22Rv1 (cell line): ENCODE results near the gene NEURL1B.

Experiments used
- H3K27ac ChIP-seq: fragments of 450-650 bp; 2 replicates; pipeline ENCODE4 v1.5.1; 2017
- ZFX ChIP-seq: fragments of 450-650 bp; IDR thresholded peaks from 2 replicates; pipeline ENCODE4 v1.6.1; 2017; ENCODE audit warnings: antibody characterized with exemption, borderline replicate concordance
- TF ChIP-seq, protein P1 (sequence below): fragments of 450-650 bp; IDR thresholded peaks from 2 replicates; pipeline ENCODE4 v1.5.1; 2017; ENCODE audit warnings: mild to moderate bottlenecking

NEURL1B gene

GRCh38 chr5:172696171-172696849 lies 55.2 kb downstream of the NEURL1B start:
- TF ChIP-seq, protein P1, sequence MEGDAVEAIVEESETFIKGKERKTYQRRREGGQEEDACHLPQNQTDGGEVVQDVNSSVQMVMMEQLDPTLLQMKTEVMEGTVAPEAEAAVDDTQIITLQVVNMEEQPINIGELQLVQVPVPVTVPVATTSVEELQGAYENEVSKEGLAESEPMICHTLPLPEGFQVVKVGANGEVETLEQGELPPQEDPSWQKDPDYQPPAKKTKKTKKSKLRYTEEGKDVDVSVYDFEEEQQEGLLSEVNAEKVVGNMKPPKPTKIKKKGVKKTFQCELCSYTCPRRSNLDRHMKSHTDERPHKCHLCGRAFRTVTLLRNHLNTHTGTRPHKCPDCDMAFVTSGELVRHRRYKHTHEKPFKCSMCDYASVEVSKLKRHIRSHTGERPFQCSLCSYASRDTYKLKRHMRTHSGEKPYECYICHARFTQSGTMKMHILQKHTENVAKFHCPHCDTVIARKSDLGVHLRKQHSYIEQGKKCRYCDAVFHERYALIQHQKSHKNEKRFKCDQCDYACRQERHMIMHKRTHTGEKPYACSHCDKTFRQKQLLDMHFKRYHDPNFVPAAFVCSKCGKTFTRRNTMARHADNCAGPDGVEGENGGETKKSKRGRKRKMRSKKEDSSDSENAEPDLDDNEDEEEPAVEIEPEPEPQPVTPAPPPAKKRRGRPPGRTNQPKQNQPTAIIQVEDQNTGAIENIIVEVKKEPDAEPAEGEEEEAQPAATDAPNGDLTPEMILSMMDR: no peak
- TF ChIP-seq ZFX: no peak
- H3K27ac ChIP-seq: no peak overlapping the region

DNA sequence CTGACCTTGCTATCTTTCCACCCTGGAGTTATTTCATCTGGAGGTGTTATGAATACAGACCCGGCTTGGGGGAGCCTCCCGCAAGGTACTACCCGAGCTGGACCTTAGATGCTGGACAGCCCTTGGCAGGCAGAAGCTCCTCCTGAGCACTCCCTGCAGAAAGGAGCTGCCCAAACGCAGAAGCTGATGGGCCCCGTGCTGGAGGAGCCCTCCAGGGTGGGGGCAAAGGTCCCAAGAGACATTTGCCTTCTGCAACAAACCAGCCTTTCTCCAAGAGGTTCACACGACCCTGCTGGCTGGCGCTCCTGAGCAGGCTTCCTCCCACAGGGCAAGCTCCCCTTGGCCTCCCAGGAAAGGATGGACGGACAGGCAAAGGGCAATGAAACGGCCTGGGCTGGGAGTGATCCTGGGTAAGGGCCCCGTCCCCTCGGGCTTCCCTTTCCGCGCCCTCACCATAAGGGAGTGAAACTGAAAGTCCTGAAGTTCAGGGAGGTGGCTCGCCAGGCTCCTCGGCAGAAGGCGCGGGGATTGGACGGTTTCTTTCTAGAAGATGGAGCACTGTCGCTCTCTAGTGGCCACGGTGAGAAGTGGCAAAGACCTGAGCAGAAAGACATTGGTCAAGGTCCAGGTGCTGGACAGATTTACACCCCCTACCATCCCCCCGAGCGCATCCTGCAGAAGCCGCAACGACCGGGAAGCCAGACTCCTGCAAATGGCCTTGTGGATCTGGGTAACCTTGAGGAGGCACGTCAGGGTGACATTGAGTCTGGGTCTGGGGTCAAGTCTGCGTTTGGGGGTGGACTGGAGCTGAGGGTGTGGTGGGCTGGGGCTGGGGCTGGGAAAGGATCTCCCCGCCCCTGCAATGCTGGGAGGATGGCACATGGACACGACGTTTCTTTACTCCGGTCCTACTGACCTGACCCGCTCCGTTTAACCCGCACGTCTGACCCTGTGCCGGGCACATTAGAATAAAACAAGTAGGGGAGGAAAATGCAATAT lies 56.4 kb downstream of the NEURL1B start:
- H3K27ac ChIP-seq: no peak overlapping the region
- TF ChIP-seq, protein P1: peak; percentile 89
- TF ChIP-seq ZFX: no peak

DNA sequence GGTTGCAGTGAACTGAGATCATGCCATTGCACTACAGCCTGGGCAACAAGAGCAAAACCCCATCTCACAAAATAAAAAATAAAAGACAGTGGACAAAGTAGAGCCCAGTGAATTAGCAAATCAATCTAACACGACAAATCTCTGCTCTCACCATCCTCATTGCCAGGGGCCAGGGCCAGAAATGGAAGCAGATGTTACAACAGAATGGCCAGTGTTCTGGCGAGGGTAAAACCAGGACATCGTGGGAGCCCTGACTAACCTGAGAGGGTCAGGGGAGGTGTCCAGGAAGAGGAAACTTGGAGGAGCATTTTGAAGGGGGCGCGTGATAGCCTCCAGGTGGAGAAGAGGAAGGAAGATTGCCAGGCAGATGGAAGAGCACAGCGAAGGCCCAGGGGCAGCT lies 58.4 kb downstream of the NEURL1B start:
- no peak overlapping the region for H3K27ac ChIP-seq

GRCh38 chr5:172699999-172700364 lies 58.9 kb downstream of the NEURL1B start:
- no peak overlapping the region for H3K27ac ChIP-seq
- TF ChIP-seq, protein P1: no peak
- TF ChIP-seq ZFX: no peak

More for the DNA sequence above, 58.4 kb downstream of the NEURL1B start:
- no peak for TF ChIP-seq ZFX
- TF ChIP-seq, protein P1: no peak

DNA sequence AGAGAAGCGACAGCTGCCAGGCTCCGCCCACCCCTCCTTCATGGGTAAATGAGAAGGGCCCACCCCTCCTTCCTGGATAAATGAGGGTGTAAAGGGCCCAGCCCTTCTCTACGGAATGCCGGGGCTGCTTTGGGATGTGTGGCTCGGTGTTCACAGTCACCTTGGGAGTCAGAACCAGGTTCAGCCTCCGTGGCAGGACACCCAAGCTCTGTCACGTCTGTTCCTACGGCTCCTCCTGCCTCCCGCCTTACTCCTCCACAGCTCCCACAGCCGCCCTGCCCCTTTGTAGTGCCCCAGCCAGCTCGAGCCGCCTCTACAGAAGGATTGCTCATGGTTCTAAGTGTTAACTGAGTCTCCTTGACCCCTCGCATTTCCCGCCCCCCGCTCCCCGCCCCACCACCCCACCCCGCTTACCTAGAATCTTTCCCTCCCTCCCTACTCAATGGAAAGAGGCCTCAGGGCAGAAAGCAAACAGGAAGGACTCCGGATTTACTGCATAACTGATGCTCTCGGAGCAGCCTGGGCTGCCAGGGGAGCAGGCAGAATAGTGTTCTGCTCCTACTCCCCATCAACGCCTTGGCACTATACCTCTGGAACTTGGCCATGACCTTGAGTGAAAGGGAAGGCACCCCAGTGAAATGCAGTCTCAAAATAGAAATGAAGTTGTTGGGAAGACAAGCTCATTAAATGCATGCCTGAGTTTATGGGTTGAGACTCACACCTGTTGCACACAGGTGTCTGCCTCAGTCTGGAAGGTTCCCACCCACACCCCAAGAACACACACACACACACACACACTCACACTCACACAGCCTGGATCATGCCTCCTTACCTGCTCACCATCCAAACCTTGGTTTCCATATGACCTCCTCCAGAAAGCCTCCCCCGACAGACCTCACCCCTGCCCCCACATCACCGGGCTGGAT lies 59.6 kb downstream of the NEURL1B start:
- TF ChIP-seq, protein P1: no peak
- no peak for TF ChIP-seq ZFX

DNA sequence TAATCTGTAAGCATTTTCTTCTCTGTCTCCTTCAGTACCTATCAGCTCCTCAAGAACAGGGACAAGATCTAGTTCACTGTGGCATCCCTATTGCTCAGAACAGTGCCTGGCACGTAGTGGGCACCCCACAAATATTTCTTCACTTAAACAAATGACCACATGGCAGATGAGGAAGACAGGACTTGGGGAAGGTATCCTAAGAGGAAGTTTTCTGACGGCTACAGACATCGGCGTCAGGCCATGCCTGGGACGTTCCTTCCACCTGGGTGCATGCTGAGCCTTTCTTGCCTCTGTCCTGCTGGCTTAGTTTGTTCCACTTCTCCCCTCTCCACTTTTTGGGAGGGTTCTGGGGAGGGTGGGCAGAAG lies 60.2 kb downstream of the NEURL1B start:
- no peak overlapping the region for H3K27ac ChIP-seq
- TF ChIP-seq ZFX: no peak
- TF ChIP-seq, protein P1: no peak

More for the DNA sequence above, 59.6 kb downstream of the NEURL1B start:
- H3K27ac ChIP-seq: no peak overlapping the region
